IMR-90 (cell line): ENCODE measurements around the gene GLRA2. TPM values are rescaled to one million over a fixed set of nuclear protein-coding genes. Genes with fewer than 3 reads are reported as not detected.

Experiments used
- ATAC-seq: fragments of 200-7000 bp; cut with Tn5 transposase; 2 replicates; pipeline ENCODE4 v1.9.1; 2020; ENCODE audit warnings: low read depth, mild to moderate bottlenecking, moderate library complexity
- BruUV-seq: library from RNA; stranded (reverse); fragments of 400-500 nt; replicated peaks from 2 replicates; lab custom pipeline; 2021; lab: Mats Ljungman, UMichigan
- CTCF ChIA-PET: fragments of 300-600 bp; formaldehyde crosslinking; extraction: SDS; loops from one replicate; lab custom pipeline; 2021; ENCODE audit warnings: antibody characterized with exemption; lab: Yijun Ruan, JAX
- POLR2A ChIA-PET: fragments of 300-600 bp; sonication (Branson Sonifier 250); formaldehyde crosslinking; loops from one replicate; lab custom pipeline; 2022; ENCODE audit warnings: antibody characterized with exemption; ENCODE audit not compliant: unreplicated experiment; lab: Charles Lee
- DNase-seq: peaks from one replicate; pipeline ENCODE4 v3.0.0; 2013
- H2AFZ ChIP-seq: replicated peaks from 2 replicates; pipeline ENCODE3; 2013; ENCODE audit warnings: low read length, mild to moderate bottlenecking; ENCODE audit not compliant: poor library complexity
- H2AK5ac ChIP-seq: 2 replicates; pipeline ENCODE4 v1.6.1; 2013; ENCODE audit warnings: low read depth, low read length, inconsistent platforms
- H2AK9ac ChIP-seq: replicated peaks from 2 replicates; pipeline ENCODE3; 2013; ENCODE audit warnings: mild to moderate bottlenecking, low read depth, low read length, moderate library complexity; ENCODE audit not compliant: poor library complexity
- H2BK120ac ChIP-seq: 2 replicates; pipeline ENCODE4 v1.6.1; 2013; ENCODE audit warnings: low read depth, low read length, inconsistent platforms
- H2BK15ac ChIP-seq: 3 replicates; pipeline ENCODE4 v1.6.1; 2013; ENCODE audit warnings: low read depth, low read length, inconsistent platforms
- H2BK20ac ChIP-seq: 2 replicates; pipeline ENCODE4 v1.6.1; 2013; ENCODE audit warnings: low read depth, mild to moderate bottlenecking, inconsistent platforms, low read length, moderate library complexity
- H2BK5ac ChIP-seq: 2 replicates; pipeline ENCODE4 v1.6.1; 2013; ENCODE audit warnings: mild to moderate bottlenecking, low read depth, low read length, inconsistent platforms; ENCODE audit not compliant: poor library complexity, severe bottlenecking
- H3K14ac ChIP-seq: replicated peaks from 2 replicates; pipeline ENCODE4 v1.6.1; 2013; ENCODE audit warnings: low read depth, low read length, inconsistent platforms
- H3K18ac ChIP-seq: 2 replicates; pipeline ENCODE4 v1.6.1; 2013; ENCODE audit warnings: low read depth, low read length, control low read depth
- H3K23ac ChIP-seq: 2 replicates; pipeline ENCODE4 v1.6.1; 2013; ENCODE audit warnings: low read depth, low read length, inconsistent platforms
- H3K27ac ChIP-seq: 2 replicates; pipeline ENCODE4 v1.5.1; 2013; ENCODE audit warnings: mild to moderate bottlenecking, control low read depth, low read length; ENCODE audit not compliant: insufficient read depth
- H3K27me3 ChIP-seq: 2 replicates; pipeline ENCODE4 v1.6.1; 2013; ENCODE audit warnings: low read length; ENCODE audit not compliant: control insufficient read depth, insufficient read depth
- H3K36me3 ChIP-seq: 2 replicates; pipeline ENCODE4 v1.6.1; 2013; ENCODE audit warnings: low read length, mixed read lengths; ENCODE audit not compliant: control insufficient read depth, insufficient read depth
- H3K4ac ChIP-seq: 2 replicates; pipeline ENCODE4 v1.6.1; 2013; ENCODE audit warnings: low read depth, low read length, inconsistent platforms
- H3K4me1 ChIP-seq: 2 replicates; pipeline ENCODE4 v1.6.1; 2013; ENCODE audit warnings: low read length, mixed read lengths; ENCODE audit not compliant: control insufficient read depth, insufficient read depth
- H3K4me2 ChIP-seq: 2 replicates; pipeline ENCODE4 v1.6.1; 2013; ENCODE audit warnings: low read depth, mild to moderate bottlenecking, control low read depth, low read length, moderate library complexity
- H3K4me3 ChIP-seq: 2 replicates; pipeline ENCODE4 v1.5.1; 2013; ENCODE audit warnings: low read depth, mild to moderate bottlenecking, control low read depth, low read length, moderate library complexity; ENCODE audit not compliant: insufficient read depth
- H3K56ac ChIP-seq: 2 replicates; pipeline ENCODE4 v1.6.1; 2013; ENCODE audit warnings: low read length, inconsistent platforms; ENCODE audit not compliant: insufficient read depth; ENCODE audit errors: extremely low read depth
- H3K79me1 ChIP-seq, 2 experiments: 2 replicates each; pipeline ENCODE4 v1.6.1; 2013; ENCODE audit warnings: low read length in 2 of 2, inconsistent platforms in 1 of 2, low read depth in 1 of 2
- H3K9ac ChIP-seq: 2 replicates; pipeline ENCODE4 v1.6.1; 2013; ENCODE audit warnings: low read depth, low read length, control low read depth
- H3K9me1 ChIP-seq: 2 replicates; pipeline ENCODE4 v1.6.1; 2013; ENCODE audit warnings: low read length, inconsistent platforms; ENCODE audit not compliant: insufficient read depth
- H3K9me3 ChIP-seq: 2 replicates; pipeline ENCODE4 v1.6.1; 2013; ENCODE audit warnings: low read length; ENCODE audit not compliant: control insufficient read depth, insufficient read depth
- H4K20me1 ChIP-seq: 2 replicates; pipeline ENCODE4 v1.6.1; 2013; ENCODE audit warnings: low read length, inconsistent platforms; ENCODE audit not compliant: insufficient read depth
- H4K5ac ChIP-seq: 2 replicates; pipeline ENCODE4 v1.6.1; 2013; ENCODE audit warnings: mild to moderate bottlenecking, low read depth, low read length, control low read depth
- H4K8ac ChIP-seq, 2 experiments: 2 replicates each; pipeline ENCODE4 v1.6.1; 2013; ENCODE audit warnings: low read depth in 2 of 2, low read length in 2 of 2, control low read depth in 1 of 2, inconsistent platforms in 1 of 2
- H4K91ac ChIP-seq: 2 replicates; pipeline ENCODE4 v1.6.1; 2013; ENCODE audit warnings: low read depth, low read length, inconsistent platforms; ENCODE audit not compliant: insufficient read depth
- MAZ ChIP-seq: IDR thresholded peaks from 2 replicates; pipeline ENCODE4 v1.6.1; 2012; ENCODE audit warnings: low read depth, mild to moderate bottlenecking, low read length, improper control_type of control experiment, moderate library complexity, borderline replicate concordance
- MXI1 ChIP-seq: IDR thresholded peaks from 2 replicates; pipeline ENCODE4 v1.6.1; 2012; ENCODE audit warnings: low read depth, mild to moderate bottlenecking, low read length, moderate library complexity, borderline replicate concordance
- NFE2L2 ChIP-seq: fragments of 150-350 bp; IDR thresholded peaks from 2 replicates; pipeline ENCODE4 v1.6.1; 2016; ENCODE audit warnings: low read depth, mild to moderate bottlenecking, low read length
- SMC3 ChIP-seq: fragments of 150-350 bp; IDR thresholded peaks from 2 replicates; pipeline ENCODE4 v1.6.1; 2016; ENCODE audit warnings: low read depth, mild to moderate bottlenecking, antibody characterized with exemption, low read length, moderate library complexity
- WGBS, 2 experiments: methylation state at CpG; one replicate each; pipeline versions ENCODE4 v1.1.5 to v1.1.7; 2013; ENCODE audit warnings: missing lambda C conversion rate in 2 of 2; ENCODE audit not compliant: insufficient read length in 1 of 2; ENCODE audit errors: extremely low coverage in 2 of 2; 5-methylcytosine and 5-hydroxymethylcytosine counted together
- dilution Hi-C: fragments of 300-500 bp; cut with HindIII; formaldehyde crosslinking; loops from one replicate; pipeline ENCODE4 v1.14.3; 2018; ENCODE audit warnings: low sequenced_read_pairs; ENCODE audit not compliant: unreplicated experiment
- in situ Hi-C: fragments of 300-500 bp; cut with MboI; formaldehyde crosslinking; loops from 3 replicates; pipeline ENCODE4 v1.14.3; 2019; ENCODE audit warnings: low sequenced_read_pairs, inconsistent platforms, mixed read lengths
- intact Hi-C: fragments of 100-400 bp; cut with micrococcal nuclease; formaldehyde crosslinking; loops from 2 replicates; pipeline ENCODE4 v1.10.0; 2022
- polyA plus RNA-seq, 3 experiments: library from polyadenylated mRNA; depleted of rRNA; stranded (reverse); fragments of >200 nt; gene quantifications; 2 replicates each; pipeline ENCODE4 v1.2.3, GENCODE V29; 2012; ENCODE audit warnings: low replicate concordance in 1 of 3
- total RNA-seq: library from RNA; depleted of rRNA; stranded (reverse); fragments of >200 nt; gene quantifications from 2 replicates; pipeline ENCODE4 v1.2.3, GENCODE V29; 2012
- TF ChIP-seq, protein P1 (sequence below): fragments of 150-350 bp; IDR thresholded peaks from 2 replicates; pipeline ENCODE4 v1.6.1; 2016; ENCODE audit warnings: low read depth, mild to moderate bottlenecking, low read length, moderate library complexity, borderline replicate concordance

The GLRA2 gene
- total and polyA plus RNA-seq, 2 of the 4 experiments (the other 2 are of a cell fraction), result not detected

DNA sequence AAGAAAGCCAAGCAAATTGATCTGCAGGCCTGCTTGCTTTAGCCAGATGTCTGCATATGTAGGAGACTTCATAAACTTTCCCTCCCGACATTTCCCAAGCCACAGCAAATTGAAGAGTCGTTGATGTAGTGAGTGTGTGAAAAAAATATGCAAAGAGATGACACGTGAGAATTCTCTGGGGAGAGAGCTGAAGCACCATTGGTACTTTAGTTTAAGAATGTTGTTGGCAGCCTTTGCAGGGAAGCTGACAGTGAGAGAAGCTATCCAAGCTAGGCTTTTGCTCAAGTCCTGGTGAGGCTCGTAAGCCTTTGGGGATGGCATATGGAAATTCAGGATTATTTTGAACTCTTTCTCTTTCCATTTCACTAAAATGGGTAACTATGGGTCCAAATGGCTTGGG is 87.5 kb downstream of the GLRA2 start:
- ATAC-seq (peak; percentile 75), DNase-seq (peak; percentile 38)
- BruUV-seq, result no TSS peak
- H3K27me3 ChIP-seq, result no peaks in the 10 kb centered on the region
- H3K79me1 ChIP-seq, result no peaks in the 10 kb centered on the region
- peak overlapping the region in 1 of 2 experiments; percentile 34; a peak in 1 of 4 replicates for H4K8ac ChIP-seq
- no peak overlapping the region for H2AK5ac ChIP-seq
- H3K18ac ChIP-seq, result peak overlapping the region; percentile 60
- H2BK5ac ChIP-seq, result peak overlapping the region; percentile 51
- H2BK15ac ChIP-seq, result no peak overlapping the region
- no peak overlapping the region for H2BK20ac ChIP-seq
- H3K14ac ChIP-seq, result no peak overlapping the region
- H4K5ac ChIP-seq, result peak overlapping the region; percentile 63
- no peaks in the 10 kb centered on the region for H3K9me3 ChIP-seq
- no peak overlapping the region for H3K56ac ChIP-seq
- H3K4me1 ChIP-seq, result peaks cover 3% of the 10 kb centered on the region
- H4K20me1 ChIP-seq, result no peaks in the 10 kb centered on the region
- 0% methylated on average over 1 of the region's 4 CpGs; no CpG with 5 or more reads in 1 of the 2 experiments for WGBS, 2 experiments
- H4K91ac ChIP-seq, result no peak overlapping the region
- H2AFZ ChIP-seq, result no peak overlapping the region
- H3K27ac ChIP-seq, result peak overlapping the region; percentile 81; the same call in 1 of the 2 replicates
- dilution Hi-C loops, result no loop called here
- peak overlapping the region; percentile 75 for H2BK120ac ChIP-seq
- CTCF ChIA-PET, result interaction anchor here (1.3 kb wide), 1 partner anchor 34 kb away, joined by 3 read pairs; no protein-coding TSS in a partner anchor
- peak overlapping the region; percentile 84 for H3K4me2 ChIP-seq
- no peak overlapping the region for H3K4ac ChIP-seq
- no peaks in the 10 kb centered on the region for H3K36me3 ChIP-seq
- no peak overlapping the region for H3K4me3 ChIP-seq
- no peak overlapping the region for H3K23ac ChIP-seq
- no peaks in the 10 kb centered on the region for H3K9me1 ChIP-seq
- TF ChIP-seq, protein P1, sequence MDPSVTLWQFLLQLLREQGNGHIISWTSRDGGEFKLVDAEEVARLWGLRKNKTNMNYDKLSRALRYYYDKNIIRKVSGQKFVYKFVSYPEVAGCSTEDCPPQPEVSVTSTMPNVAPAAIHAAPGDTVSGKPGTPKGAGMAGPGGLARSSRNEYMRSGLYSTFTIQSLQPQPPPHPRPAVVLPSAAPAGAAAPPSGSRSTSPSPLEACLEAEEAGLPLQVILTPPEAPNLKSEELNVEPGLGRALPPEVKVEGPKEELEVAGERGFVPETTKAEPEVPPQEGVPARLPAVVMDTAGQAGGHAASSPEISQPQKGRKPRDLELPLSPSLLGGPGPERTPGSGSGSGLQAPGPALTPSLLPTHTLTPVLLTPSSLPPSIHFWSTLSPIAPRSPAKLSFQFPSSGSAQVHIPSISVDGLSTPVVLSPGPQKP, result no peak
- no peak for TF ChIP-seq NFE2L2
- no peak for TF ChIP-seq MXI1
- no peak for TF ChIP-seq SMC3
- TF ChIP-seq MAZ, result no peak
- H2AK9ac ChIP-seq, result no peak overlapping the region
- in situ Hi-C loops, result no loop called here
- POLR2A ChIA-PET, result interaction anchor here (0.9 kb wide), 1 partner anchor 251 kb away, joined by 3 read pairs; no protein-coding TSS in a partner anchor
- H3K9ac ChIP-seq, result peak overlapping the region; percentile 50; the same call in 1 of the 2 replicates
- intact Hi-C loops, result loop anchor here (2.0 kb wide), 1 partner anchor 256 kb away; the partner anchor contains the start of genes FANCB and MOSPD2
